ENCODE measurements around the gene LSMEM2.

Gene LSMEM2

GRCh38 chr3:50331364-50331907, 52.5 kb downstream of the LSMEM2 start:
- WGBS (ENCODE audit: extremely low coverage, insufficient coverage, low lambda C conversion rate): no CpG with 5 or more reads among the region's 19 CpGs
- DNase-seq: no peak
- Histone ChIP-seq H3K79me1 (ENCODE audit: low read length) (peaks cover 22% of the 10 kb centered on the region), H3K9ac (ENCODE audit: low read length) (no peak overlapping the region), H4K8ac (ENCODE audit: low read depth, low read length) (no peak overlapping the region), H3K36me3 (ENCODE audit: control insufficient read depth, insufficient read depth, low read length) (peaks cover 10% of the 10 kb centered on the region), H3K23ac (ENCODE audit: low read length) (no peak overlapping the region), H2AK5ac (ENCODE audit: low read length) (no peak overlapping the region), H3K4me2 (ENCODE audit: low read length) (no peak overlapping the region), H2BK5ac (ENCODE audit: low read length) (no peak overlapping the region), H3K79me2 (ENCODE audit: control insufficient read depth, insufficient read depth, low read length) (peaks cover 34% of the 10 kb centered on the region), H3K4me3 (ENCODE audit: low read length) (no peak overlapping the region), H3K4me1 (ENCODE audit: control insufficient read depth, low read depth, low read length) (peaks cover 2% of the 10 kb centered on the region), H3K18ac (ENCODE audit: low read length) (no peak overlapping the region), H3K27ac (ENCODE audit: low read depth, low read length) (no peak overlapping the region), H3K27me3 (ENCODE audit: insufficient read depth, low read length, poor library complexity) (no peaks in the 10 kb centered on the region), H2BK120ac (ENCODE audit: low read depth, low read length) (no peak overlapping the region), H3K4ac (ENCODE audit: low read depth, low read length) (no peak overlapping the region), H3K56ac (ENCODE audit: low read length) (no peak overlapping the region), H4K5ac (ENCODE audit: low read length) (no peak overlapping the region), H2BK15ac (replicated peaks; ENCODE audit: low read depth) (no peak overlapping the region)

- Histone ChIP-seq H3K4me3 (ENCODE audit: low read length) (no peak overlapping the region), H3K18ac (ENCODE audit: low read length) (no peak overlapping the region), H3K4me2 (ENCODE audit: low read length) (no peak overlapping the region), H2BK5ac (ENCODE audit: low read length) (no peak overlapping the region), H3K4ac (ENCODE audit: low read depth, low read length) (no peak overlapping the region), H3K27me3 (ENCODE audit: insufficient read depth, low read length, poor library complexity) (no peaks in the 10 kb centered on the region), H3K9ac (ENCODE audit: low read length) (peak overlapping the region; percentile 4), H4K5ac (ENCODE audit: low read length) (no peak overlapping the region), H2AK5ac (ENCODE audit: low read length) (no peak overlapping the region), H3K79me1 (ENCODE audit: low read length) (peaks cover 18% of the 10 kb centered on the region), H2BK15ac (replicated peaks; ENCODE audit: low read depth) (no peak overlapping the region), H3K23ac (ENCODE audit: low read length) (no peak overlapping the region), H4K8ac (ENCODE audit: low read depth, low read length) (no peak overlapping the region), H3K56ac (ENCODE audit: low read length) (no peak overlapping the region), H3K4me1 (ENCODE audit: control insufficient read depth, low read depth, low read length) (no peaks in the 10 kb centered on the region), H3K36me3 (ENCODE audit: control insufficient read depth, insufficient read depth, low read length) (peaks cover 10% of the 10 kb centered on the region), H3K27ac (ENCODE audit: low read depth, low read length) (no peak overlapping the region), H2BK120ac (ENCODE audit: low read depth, low read length) (no peak overlapping the region), H3K79me2 (ENCODE audit: control insufficient read depth, insufficient read depth, low read length) (peaks cover 26% of the 10 kb centered on the region)
- DNase-seq: peak; percentile 37
- WGBS (ENCODE audit: extremely low coverage, insufficient coverage, low lambda C conversion rate): no CpG with 5 or more reads among the region's 12 CpGs
Measured at GRCh38 chr3:50333744-50334328, 54.9 kb downstream of the LSMEM2 start.

- no peak overlapping the region for H3K18ac ChIP-seq (ENCODE audit: low read length)
- no peak overlapping the region for H3K23ac ChIP-seq (ENCODE audit: low read length)
- no peak for DNase-seq
- no peak overlapping the region for H4K8ac ChIP-seq (ENCODE audit: low read depth, low read length)
- H4K5ac ChIP-seq (ENCODE audit: low read length): no peak overlapping the region
- no peak overlapping the region for H2AK5ac ChIP-seq (ENCODE audit: low read length)
- peaks cover 26% of the 10 kb centered on the region for H3K79me2 ChIP-seq (ENCODE audit: control insufficient read depth, insufficient read depth, low read length)
- no peak overlapping the region for H2BK120ac ChIP-seq (ENCODE audit: low read depth, low read length)
- no peak overlapping the region for H3K56ac ChIP-seq (ENCODE audit: low read length)
- no peak overlapping the region for H3K4me2 ChIP-seq (ENCODE audit: low read length)
- no peak overlapping the region for H3K9ac ChIP-seq (ENCODE audit: low read length)
- no peak overlapping the region for H3K27ac ChIP-seq (ENCODE audit: low read depth, low read length)
- no peak overlapping the region for H3K4ac ChIP-seq (ENCODE audit: low read depth, low read length)
- no peak overlapping the region for H3K4me3 ChIP-seq (ENCODE audit: low read length)
- no CpG with 5 or more reads among the region's 5 CpGs for WGBS (ENCODE audit: extremely low coverage, insufficient coverage, low lambda C conversion rate)
- H2BK15ac ChIP-seq (replicated peaks; ENCODE audit: low read depth): no peak overlapping the region
- peaks cover 18% of the 10 kb centered on the region for H3K79me1 ChIP-seq (ENCODE audit: low read length)
- no peaks in the 10 kb centered on the region for H3K4me1 ChIP-seq (ENCODE audit: control insufficient read depth, low read depth, low read length)
- H3K36me3 ChIP-seq (ENCODE audit: control insufficient read depth, insufficient read depth, low read length): peaks cover 7% of the 10 kb centered on the region
- no peak overlapping the region for H2BK5ac ChIP-seq (ENCODE audit: low read length)
- H3K27me3 ChIP-seq (ENCODE audit: insufficient read depth, low read length, poor library complexity): no peaks in the 10 kb centered on the region
Measured at GRCh38 chr3:50334339-50335075, 55.6 kb downstream of the LSMEM2 start.

GRCh38 chr3:50336452-50337174, 57.7 kb downstream of the LSMEM2 start:
- Histone ChIP-seq H3K27ac (ENCODE audit: low read depth, low read length) (peak overlapping the region; percentile 82), H3K18ac (ENCODE audit: low read length) (peak overlapping the region; percentile 41), H3K9ac (ENCODE audit: low read length) (peak overlapping the region; percentile 89), H2BK120ac (ENCODE audit: low read depth, low read length) (no peak overlapping the region), H4K8ac (ENCODE audit: low read depth, low read length) (no peak overlapping the region), H2BK5ac (ENCODE audit: low read length) (peak overlapping the region; percentile 35), H3K36me3 (ENCODE audit: control insufficient read depth, insufficient read depth, low read length) (peaks cover 2% of the 10 kb centered on the region), H2AK5ac (ENCODE audit: low read length) (peak overlapping the region; percentile 53), H3K79me1 (ENCODE audit: low read length) (peaks cover 17% of the 10 kb centered on the region), H3K4ac (ENCODE audit: low read depth, low read length) (peak overlapping the region; percentile 82), H2BK15ac (replicated peaks; ENCODE audit: low read depth) (no peak overlapping the region), H3K56ac (ENCODE audit: low read length) (peak overlapping the region; percentile 95), H4K5ac (ENCODE audit: low read length) (no peak overlapping the region), H3K4me3 (ENCODE audit: low read length) (peak overlapping the region; percentile 59), H3K79me2 (ENCODE audit: control insufficient read depth, insufficient read depth, low read length) (peaks cover 26% of the 10 kb centered on the region), H3K4me2 (ENCODE audit: low read length) (peak overlapping the region; percentile 84), H3K23ac (ENCODE audit: low read length) (no peak overlapping the region), H3K27me3 (ENCODE audit: insufficient read depth, low read length, poor library complexity) (peaks cover 10% of the 10 kb centered on the region), H3K4me1 (ENCODE audit: control insufficient read depth, low read depth, low read length) (no peaks in the 10 kb centered on the region)
- peak; percentile 70 for DNase-seq
- WGBS (ENCODE audit: extremely low coverage, insufficient coverage, low lambda C conversion rate): no CpG with 5 or more reads among the region's 31 CpGs

GRCh38 chr3:50337175-50337861, 58.4 kb downstream of the LSMEM2 start:
- H3K4ac ChIP-seq (ENCODE audit: low read depth, low read length): peak overlapping the region; percentile 44
- peak overlapping the region; percentile 6 for H4K8ac ChIP-seq (ENCODE audit: low read depth, low read length)
- H3K4me1 ChIP-seq (ENCODE audit: control insufficient read depth, low read depth, low read length): no peaks in the 10 kb centered on the region

More at GRCh38 chr3:50337175-50337861, 58.4 kb downstream of the LSMEM2 start:
- H3K27ac ChIP-seq (ENCODE audit: low read depth, low read length): peak overlapping the region; percentile 82
- H3K79me2 ChIP-seq (ENCODE audit: control insufficient read depth, insufficient read depth, low read length): peaks cover 26% of the 10 kb centered on the region
- H4K5ac ChIP-seq (ENCODE audit: low read length): no peak overlapping the region
- WGBS (ENCODE audit: extremely low coverage, insufficient coverage, low lambda C conversion rate): no CpG with 5 or more reads among the region's 79 CpGs
- H3K9ac ChIP-seq (ENCODE audit: low read length): peak overlapping the region; percentile 89
- H2AK5ac ChIP-seq (ENCODE audit: low read length): no peak overlapping the region
- peak overlapping the region; percentile 41 for H3K18ac ChIP-seq (ENCODE audit: low read length)
- H3K4me2 ChIP-seq (ENCODE audit: low read length): peak overlapping the region; percentile 84
- peak overlapping the region; percentile 59 for H3K4me3 ChIP-seq (ENCODE audit: low read length)
- H3K79me1 ChIP-seq (ENCODE audit: low read length): peaks cover 17% of the 10 kb centered on the region
- peak overlapping the region; percentile 95 for H3K56ac ChIP-seq (ENCODE audit: low read length)
- H2BK15ac ChIP-seq (replicated peaks; ENCODE audit: low read depth): no peak overlapping the region
- peak; percentile 99 for DNase-seq
- no peaks in the 10 kb centered on the region for H3K36me3 ChIP-seq (ENCODE audit: control insufficient read depth, insufficient read depth, low read length)
- H3K27me3 ChIP-seq (ENCODE audit: insufficient read depth, low read length, poor library complexity): peaks cover 10% of the 10 kb centered on the region
- H2BK5ac ChIP-seq (ENCODE audit: low read length): peak overlapping the region; percentile 35
- H2BK120ac ChIP-seq (ENCODE audit: low read depth, low read length): no peak overlapping the region
- H3K23ac ChIP-seq (ENCODE audit: low read length): peak overlapping the region; percentile 48

All from mesendoderm (in vitro differentiated cells).